Heart left ventricle (tissue), 13 donors: ENCODE results near the gene NOP56.

Experiments
- CTCF ChIP-seq, 12 donors: fragments of 200-600 bp; sonication (generic) in 4 of 12; IDR thresholded peaks; one replicate each; pipeline versions ENCODE4 v1.5.0 to v1.8.0; 2018 to 2022; ENCODE audit warnings: antibody characterized with exemption in 12 of 12, mild to moderate bottlenecking in 5 of 12
- POLR2A ChIP-seq, 2 donors: fragments of 450-650 bp; IDR thresholded peaks; one replicate each; pipeline ENCODE4 v1.6.1; 2017; ENCODE audit warnings: antibody characterized with exemption in 2 of 2, mild to moderate bottlenecking in 2 of 2, moderate library complexity in 2 of 2
- donor health status: ischemic (EF 13 %, LVEDD 7.1; RV severe dilation, severe dysfunction).
- donor health status: DM: no; HTN: yes; CAD: no.
- donor health status: DM: no; HTN: no; CAD: no.
- donor health status: ischemic (EF 25% LVEDD 6.9; RV normal size, moderate dysfunction).
- donor health status: ischemic (EF 25% LVEDD 5.7; RV mildly dilated, moderate dysfunction).
- donor health status: ischemic (EF 35%, LVEDD 5.7; RV mildly dilated, moderate dysfunction).
- donor health status: nonischemic (EF 11% LVEDD 7.7; RV severe dilation, severe dysfunction).
- donor health status: DM: yes; HTN: yes; CAD: no.
- donor health status: PGD.
- donor health status: ischemic (EF 29% LVEDD 5.4; RV normal size, mild dysfunction).
- donor health status: nonischemic (EF 23%, LVEDD 6.1; RV moderate dilation, normal function).

GRCh38 chr20:2663364-2663886 lies 11.0 kb downstream of the NOP56 start:
- no peak for TF ChIP-seq CTCF (IDR thresholded peaks at IDR 0.05)
- no peak for TF ChIP-seq POLR2A (IDR thresholded peaks at IDR 0.05)
